HG02840 (cell line): ENCODE measurements around the gene TAGAP.

ENCODE experiments used
- ATAC-seq: cut with Tn5 transposase; IDR thresholded peaks from one replicate; pipeline ENCODE4 v1.9.1; 2021; ENCODE audit warnings: mild to moderate bottlenecking, moderate library complexity, moderate number of reproducible peaks; ENCODE audit not compliant: unreplicated experiment, low FRiP score

Gene TAGAP

GRCh38 chr6:159071843-159072769 is 27.3 kb upstream of the TAGAP start:
- no peak for ATAC-seq

GRCh38 chr6:159068904-159069578 is 24.2 kb upstream of the TAGAP start:
- ATAC-seq, result no peak

GRCh38 chr6:159067334-159067733 is 22.5 kb upstream of the TAGAP start:
- no peak for ATAC-seq

- ATAC-seq, result no peak
Measured at GRCh38 chr6:159066483-159066882, 21.7 kb upstream of the TAGAP start.

DNA sequence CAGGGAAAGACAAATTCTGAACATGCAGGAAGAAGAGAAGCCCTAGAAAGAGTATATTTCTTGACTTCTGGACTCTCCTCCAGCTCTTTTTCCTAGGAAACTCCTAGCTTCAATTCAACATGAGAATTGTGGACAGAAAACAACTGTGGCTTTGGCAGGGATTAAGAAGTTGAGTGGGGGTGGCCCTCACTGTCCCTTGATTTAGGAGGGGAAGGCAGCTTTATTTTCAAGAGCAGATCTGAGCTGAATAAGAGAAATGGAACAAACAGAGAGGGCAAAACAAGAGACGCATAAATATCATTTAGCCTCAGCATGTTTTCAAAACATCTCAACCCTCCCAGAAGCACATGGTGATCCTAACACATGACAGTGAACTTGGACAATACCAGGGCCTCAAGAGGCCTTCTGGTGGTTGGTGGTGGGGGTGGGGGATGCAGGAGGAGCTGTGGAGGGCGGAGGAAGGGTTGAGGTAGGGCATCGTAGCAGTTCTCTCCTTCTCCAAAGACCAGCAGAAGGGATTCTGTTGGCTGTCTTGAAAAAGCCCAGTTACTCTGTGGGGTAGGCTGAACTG is 21.1 kb upstream of the TAGAP start:
- no peak for ATAC-seq

- ATAC-seq, result no peak
Measured at GRCh38 chr6:159065091-159065490, 20.3 kb upstream of the TAGAP start.

- ATAC-seq, result no peak
Measured at GRCh38 chr6:159064477-159064876, 19.7 kb upstream of the TAGAP start.

DNA sequence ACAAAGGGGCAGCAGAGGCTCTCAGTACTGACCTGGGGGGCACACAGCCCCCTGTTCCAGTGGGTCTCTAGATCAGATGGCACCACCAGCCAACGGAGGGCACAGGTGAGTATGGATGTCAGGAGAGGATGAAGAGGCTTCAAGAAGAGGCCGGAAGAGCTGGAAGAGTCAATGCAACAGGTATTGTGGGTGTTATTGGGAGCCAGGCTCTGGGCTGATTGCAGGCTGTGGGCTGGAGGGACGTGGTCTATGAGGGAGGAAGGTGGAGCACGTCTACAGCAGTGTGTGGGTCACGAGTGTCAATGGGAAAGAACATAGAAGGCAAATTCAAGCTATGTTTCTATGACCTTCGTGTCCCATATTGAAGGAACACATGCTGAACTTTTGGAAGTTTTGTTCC is 18.8 kb upstream of the TAGAP start:
- no peak for ATAC-seq

GRCh38 chr6:159062976-159063375 is 18.2 kb upstream of the TAGAP start:
- no peak for ATAC-seq

GRCh38 chr6:159062564-159062945 is 17.8 kb upstream of the TAGAP start:
- ATAC-seq, result no peak

DNA sequence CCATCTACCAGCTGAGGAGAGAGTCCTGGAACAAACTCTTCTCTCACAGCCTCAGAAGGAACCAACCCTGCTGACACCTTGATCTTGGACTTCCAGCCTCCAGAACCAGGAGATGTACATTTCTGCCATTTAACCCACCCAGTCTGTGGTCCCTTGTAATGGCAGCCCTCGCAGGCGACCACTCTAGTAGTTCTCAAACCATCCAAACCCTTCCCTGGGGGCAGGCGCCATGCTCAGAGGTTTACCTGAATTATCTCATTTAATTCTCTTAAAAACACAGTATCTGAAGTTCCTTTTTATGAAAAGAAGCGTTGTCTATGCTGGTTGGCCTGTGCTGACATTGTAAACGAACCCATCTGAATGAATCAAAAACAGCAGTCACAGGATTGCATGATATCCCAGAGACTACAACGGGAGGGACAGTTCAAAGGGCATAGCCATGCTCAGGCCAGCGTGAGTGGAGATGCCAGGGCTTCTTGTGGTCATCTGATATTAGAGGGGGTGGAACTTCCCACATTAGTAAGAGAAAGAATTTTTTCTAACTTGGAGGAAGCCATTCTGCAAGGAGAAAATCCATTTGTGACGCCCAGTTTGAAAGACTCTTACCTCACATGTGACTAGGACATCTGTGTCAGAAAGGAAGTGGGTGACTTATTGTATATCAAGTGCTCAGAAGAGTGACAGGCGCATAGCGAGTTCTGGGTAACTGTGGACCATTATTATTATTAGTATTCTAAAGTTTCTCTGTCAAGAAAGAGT is 17.2 kb upstream of the TAGAP start:
- no peak for ATAC-seq

- no peak for ATAC-seq
Measured at GRCh38 chr6:159061146-159061545, 16.4 kb upstream of the TAGAP start.

DNA sequence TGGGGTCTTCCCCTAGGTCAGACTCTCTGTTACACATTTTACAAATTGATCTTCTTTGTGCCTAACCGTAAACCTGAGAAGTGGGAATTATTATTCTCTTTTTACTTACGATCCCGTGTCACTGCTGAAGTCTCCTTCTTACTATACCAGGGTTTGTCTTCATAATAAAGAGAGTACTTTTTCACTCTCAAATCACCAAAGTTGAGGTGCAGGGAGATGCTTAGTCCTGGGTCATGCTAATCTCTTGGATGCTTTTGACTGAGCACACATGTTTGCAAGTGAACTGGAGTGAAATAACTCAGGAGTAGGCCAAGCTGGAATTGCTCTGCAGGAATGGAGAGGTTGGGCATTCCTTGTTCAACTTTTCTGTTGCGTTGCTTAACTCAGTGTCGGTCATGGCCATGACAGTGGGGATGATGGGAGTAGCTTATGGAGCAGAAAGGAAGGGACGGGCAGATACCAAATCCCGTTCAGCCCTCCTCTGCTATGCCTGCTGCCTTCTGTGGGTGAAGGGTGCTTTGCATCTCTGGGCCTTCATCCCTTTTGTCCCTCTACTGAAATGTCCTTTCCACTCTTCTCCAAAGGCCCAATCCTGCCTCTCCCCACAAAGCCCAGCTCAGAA is 15.2 kb upstream of the TAGAP start:
- no peak for ATAC-seq

DNA sequence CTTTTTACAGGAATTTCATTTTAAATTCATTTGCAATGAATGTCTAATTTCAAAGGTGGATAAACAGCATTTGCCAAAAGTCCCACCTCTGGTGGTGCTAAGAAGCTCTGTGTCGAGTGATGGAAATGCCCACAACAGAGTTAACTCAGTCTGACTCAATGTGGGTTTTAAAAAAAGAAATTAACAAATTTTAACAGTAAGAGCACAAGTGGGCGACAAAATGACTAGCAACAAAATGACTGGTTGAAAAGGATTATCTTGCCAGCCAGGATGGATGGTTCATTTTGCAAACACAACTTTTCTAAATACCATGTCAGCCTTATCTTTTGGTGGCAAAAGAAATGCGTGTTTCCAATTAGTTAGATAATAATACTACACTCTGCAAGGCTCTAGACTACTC is 14.3 kb upstream of the TAGAP start:
- ATAC-seq, result no peak

DNA sequence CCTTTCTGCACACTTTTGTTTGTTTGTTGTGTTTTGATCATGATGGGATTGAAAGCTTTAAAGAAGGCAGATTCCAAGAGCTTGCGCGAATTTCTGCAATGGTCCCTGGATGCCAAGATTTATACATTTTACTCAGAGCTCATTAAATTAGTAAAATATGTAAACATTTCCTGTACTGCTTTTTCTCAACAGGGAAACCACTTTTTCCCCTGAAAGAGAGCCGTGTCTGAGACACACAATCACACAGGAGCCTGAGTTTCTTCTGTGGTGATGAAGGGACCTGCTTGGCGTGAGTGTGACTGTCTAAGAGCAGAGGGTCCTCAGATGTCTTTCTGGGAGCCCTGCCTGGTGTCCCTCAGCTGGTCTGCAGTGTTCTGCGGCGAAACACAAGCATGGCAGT is 12.1 kb upstream of the TAGAP start:
- no peak for ATAC-seq

- ATAC-seq, result no peak
Measured at GRCh38 chr6:159056432-159056831, 11.6 kb upstream of the TAGAP start.

- ATAC-seq, result no peak
Measured at GRCh38 chr6:159056003-159056402, 11.2 kb upstream of the TAGAP start.

DNA sequence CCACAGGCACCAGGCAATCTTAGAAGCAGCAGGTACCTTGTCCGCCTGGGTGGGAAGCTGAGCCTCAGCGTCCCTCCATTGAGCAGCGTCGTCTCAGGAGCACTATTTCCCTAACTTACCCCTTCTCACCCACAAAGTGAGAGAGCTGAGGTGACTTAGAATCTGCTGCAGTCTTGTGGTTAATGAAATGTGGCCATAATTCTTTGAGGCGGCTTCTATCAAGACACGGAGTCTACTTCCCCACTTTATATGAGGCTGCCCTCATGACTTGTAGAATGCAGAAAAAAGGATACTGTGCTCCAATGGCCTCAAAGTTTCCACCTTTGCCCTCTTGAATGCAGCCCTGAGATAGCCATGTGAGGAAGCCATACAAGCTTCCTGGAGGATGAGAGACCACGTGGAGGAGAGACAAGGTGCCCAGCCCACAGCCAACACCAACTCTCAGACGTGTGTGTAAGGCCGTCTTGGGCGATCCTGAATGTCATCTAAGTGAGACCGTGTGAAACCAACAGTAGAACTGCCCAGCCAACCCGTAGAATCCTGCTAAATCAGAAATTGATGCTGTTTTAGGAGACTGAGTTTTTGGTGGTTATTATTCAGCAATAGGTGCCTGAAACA is 9.1 kb upstream of the TAGAP start:
- ATAC-seq, result no peak

GRCh38 chr6:159052720-159053119 is 7.9 kb upstream of the TAGAP start:
- no peak for ATAC-seq
